ENCODE measurements around the gene CCDC149. TPM values are rescaled to one million over a fixed set of nuclear protein-coding genes. Genes with fewer than 3 reads are reported as not detected.

CCDC149 gene
- total and polyA plus RNA-seq, 9 of the 15 experiments (the other 6 are each of a cell fraction or from before 2014, with no cell fraction given): 0.04 to 0.18 TPM; not detected in 7

DNA sequence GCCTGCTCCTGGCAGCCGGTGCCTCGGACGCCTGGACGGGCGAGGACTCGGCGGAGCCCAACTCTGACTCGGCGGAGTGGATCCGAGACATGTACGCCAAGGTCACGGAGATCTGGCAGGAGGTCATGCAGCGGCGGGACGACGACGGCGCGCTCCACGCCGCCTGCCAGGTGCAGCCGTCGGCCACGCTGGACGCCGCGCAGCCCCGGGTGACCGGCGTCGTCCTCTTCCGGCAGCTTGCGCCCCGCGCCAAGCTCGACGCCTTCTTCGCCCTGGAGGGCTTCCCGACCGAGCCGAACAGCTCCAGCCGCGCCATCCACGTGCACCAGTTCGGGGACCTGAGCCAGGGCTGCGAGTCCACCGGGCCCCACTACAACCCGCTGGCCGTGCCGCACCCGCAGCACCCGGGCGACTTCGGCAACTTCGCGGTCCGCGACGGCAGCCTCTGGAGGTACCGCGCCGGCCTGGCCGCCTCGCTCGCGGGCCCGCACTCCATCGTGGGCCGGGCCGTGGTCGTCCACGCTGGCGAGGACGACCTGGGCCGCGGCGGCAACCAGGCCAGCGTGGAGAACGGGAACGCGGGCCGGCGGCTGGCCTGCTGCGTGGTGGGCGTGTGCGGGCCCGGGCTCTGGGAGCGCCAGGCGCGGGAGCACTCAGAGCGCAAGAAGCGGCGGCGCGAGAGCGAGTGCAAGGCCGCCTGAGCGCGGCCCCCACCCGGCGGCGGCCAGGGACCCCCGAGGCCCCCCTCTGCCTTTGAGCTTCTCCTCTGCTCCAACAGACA, 113.1 kb downstream of the CCDC149 start:
- ChIA-PET CTCF (ENCODE audit: low intra/inter-chr PET ratio) (no interaction called here), POLR2A (no interaction called here)
- Histone ChIP-seq H3K4me1 (replicated peaks in 1 of 2; ENCODE audit: control insufficient read depth in 2 of 2, insufficient read depth in 2 of 2, low read length in 2 of 2) (peaks cover 13 to 17% of the 10 kb centered on the region in 2 experiments; a peak in 4 of 5 replicates), H3K9me1 (ENCODE audit: control insufficient read depth, insufficient read depth, low read length) (no peaks in the 10 kb centered on the region), H2AFZ (ENCODE audit: low read depth, low read length) (no peak overlapping the region), H3K9me3 (replicated peaks; ENCODE audit: control insufficient read depth, insufficient read depth, low read depth, low read length) (no peaks in the 10 kb centered on the region), H4K20me1 (replicated peaks; ENCODE audit: control insufficient read depth, insufficient read depth, low read length) (no peaks in the 10 kb centered on the region; the same call in 1 of the 2 replicates), H3K9ac (ENCODE audit: insufficient read depth in 1 of 2, low read depth in 2 of 2, low read length in 2 of 2) (no peak overlapping the region), H3K36me3 (ENCODE audit: control insufficient read depth, insufficient read depth, low read length) (no peaks in the 10 kb centered on the region), H3K27me3 (ENCODE audit: control insufficient read depth in 2 of 2, insufficient read depth in 2 of 2, low read length in 2 of 2) (peaks cover 4 to 35% of the 10 kb centered on the region in 2 experiments; a peak in 4 of 5 replicates), H3K4me2 (ENCODE audit: insufficient read depth, low read length) (no peak overlapping the region), H3K4me3 (no peak overlapping the region), H3K27ac (ENCODE audit: extremely low read depth, low read depth, low read length) (no peak overlapping the region), H3K79me2 (ENCODE audit: control insufficient read depth, insufficient read depth, low read length) (no peaks in the 10 kb centered on the region)
- intact Hi-C loops (cut with micrococcal nuclease) (no loop called here), in situ Hi-C loops (cut with MboI) (no loop called here)
- no peak for DNase-seq (ENCODE audit: extremely low read depth in 1 of 4, low spot score in 3 of 4)
- TF ChIP-seq, protein P1, sequence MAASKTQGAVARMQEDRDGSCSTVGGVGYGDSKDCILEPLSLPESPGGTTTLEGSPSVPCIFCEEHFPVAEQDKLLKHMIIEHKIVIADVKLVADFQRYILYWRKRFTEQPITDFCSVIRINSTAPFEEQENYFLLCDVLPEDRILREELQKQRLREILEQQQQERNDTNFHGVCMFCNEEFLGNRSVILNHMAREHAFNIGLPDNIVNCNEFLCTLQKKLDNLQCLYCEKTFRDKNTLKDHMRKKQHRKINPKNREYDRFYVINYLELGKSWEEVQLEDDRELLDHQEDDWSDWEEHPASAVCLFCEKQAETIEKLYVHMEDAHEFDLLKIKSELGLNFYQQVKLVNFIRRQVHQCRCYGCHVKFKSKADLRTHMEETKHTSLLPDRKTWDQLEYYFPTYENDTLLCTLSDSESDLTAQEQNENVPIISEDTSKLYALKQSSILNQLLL (CRISPR knock-in tag; IDR thresholded peaks at IDR 0.05; ENCODE audit: borderline replicate concordance): no peak
- no peak for FAIRE-seq
- WGBS (ENCODE audit: insufficient coverage, low coverage, missing lambda C conversion rate): 21% methylated on average over 64 of the region's 103 CpGs
- ATAC-seq: no peak
- no TSS peak for BruUV-seq (replicated peaks)

DNA sequence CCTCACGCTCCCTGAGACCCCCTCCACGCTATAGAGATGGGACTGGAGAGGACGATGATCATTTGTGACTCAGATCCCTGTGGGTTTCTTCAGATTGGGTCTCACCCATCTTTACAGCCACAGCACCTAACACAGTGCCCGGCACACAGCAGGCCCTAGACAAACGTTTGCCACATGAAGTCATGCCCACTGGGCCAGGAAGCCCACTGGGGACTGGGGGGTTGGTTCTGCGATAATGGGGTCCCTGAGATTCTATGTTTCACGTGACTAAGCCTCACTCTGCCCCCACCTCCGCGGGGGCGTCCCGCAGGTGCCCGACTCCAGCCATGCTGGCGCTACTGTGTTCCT, 113.7 kb downstream of the CCDC149 start:
- intact Hi-C loops (cut with micrococcal nuclease): no loop called here
- WGBS (ENCODE audit: insufficient coverage, low coverage, missing lambda C conversion rate): 8% methylated on average over 9 of the region's 13 CpGs
- TF ChIP-seq, protein P2, sequence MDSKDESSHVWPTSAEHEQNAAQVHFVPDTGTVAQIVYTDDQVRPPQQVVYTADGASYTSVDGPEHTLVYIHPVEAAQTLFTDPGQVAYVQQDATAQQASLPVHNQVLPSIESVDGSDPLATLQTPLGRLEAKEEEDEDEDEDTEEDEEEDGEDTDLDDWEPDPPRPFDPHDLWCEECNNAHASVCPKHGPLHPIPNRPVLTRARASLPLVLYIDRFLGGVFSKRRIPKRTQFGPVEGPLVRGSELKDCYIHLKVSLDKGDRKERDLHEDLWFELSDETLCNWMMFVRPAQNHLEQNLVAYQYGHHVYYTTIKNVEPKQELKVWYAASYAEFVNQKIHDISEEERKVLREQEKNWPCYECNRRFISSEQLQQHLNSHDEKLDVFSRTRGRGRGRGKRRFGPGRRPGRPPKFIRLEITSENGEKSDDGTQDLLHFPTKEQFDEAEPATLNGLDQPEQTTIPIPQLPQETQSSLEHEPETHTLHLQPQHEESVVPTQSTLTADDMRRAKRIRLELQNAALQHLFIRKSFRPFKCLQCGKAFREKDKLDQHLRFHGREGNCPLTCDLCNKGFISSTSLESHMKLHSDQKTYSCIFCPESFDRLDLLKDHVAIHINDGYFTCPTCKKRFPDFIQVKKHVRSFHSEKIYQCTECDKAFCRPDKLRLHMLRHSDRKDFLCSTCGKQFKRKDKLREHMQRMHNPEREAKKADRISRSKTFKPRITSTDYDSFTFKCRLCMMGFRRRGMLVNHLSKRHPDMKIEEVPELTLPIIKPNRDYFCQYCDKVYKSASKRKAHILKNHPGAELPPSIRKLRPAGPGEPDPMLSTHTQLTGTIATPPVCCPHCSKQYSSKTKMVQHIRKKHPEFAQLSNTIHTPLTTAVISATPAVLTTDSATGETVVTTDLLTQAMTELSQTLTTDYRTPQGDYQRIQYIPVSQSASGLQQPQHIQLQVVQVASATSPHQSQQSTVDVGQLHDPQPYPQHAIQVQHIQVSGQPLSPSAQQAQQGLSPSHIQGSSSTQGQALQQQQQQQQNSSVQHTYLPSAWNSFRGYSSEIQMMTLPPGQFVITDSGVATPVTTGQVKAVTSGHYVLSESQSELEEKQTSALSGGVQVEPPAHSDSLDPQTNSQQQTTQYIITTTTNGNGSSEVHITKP (IDR thresholded peaks at IDR 0.05; ENCODE audit: partially characterized antibody): no peak
- TF ChIP-seq ELF4 (CRISPR knock-in tag; IDR thresholded peaks at IDR 0.05) (no peak), TCF7L2 (IDR thresholded peaks at IDR 0.05; ENCODE audit: low read depth, low read length) (no peak), CBX5 (IDR thresholded peaks at IDR 0.05; ENCODE audit: borderline replicate concordance, low read depth) (no peak), RFX1 (IDR thresholded peaks at IDR 0.05) (no peak), SLC30A9 (CRISPR knock-in tag; IDR thresholded peaks at IDR 0.05) (no peak), SMC3 (conservative IDR thresholded peaks at IDR 0.05; ENCODE audit: insufficient read depth, low read depth, low read length) (no peak), ETS2 (tag; IDR thresholded peaks at IDR 0.05; ENCODE audit: borderline replicate concordance, poor library complexity, severe bottlenecking) (no peak), HMG20B (CRISPR knock-in tag; IDR thresholded peaks at IDR 0.05) (no peak)

More for the DNA sequence above, 113.7 kb downstream of the CCDC149 start:
- H3K27ac ChIP-seq (ENCODE audit: extremely low read depth, low read depth, low read length): no peak overlapping the region
- BruUV-seq (replicated peaks): no TSS peak
- DNase-seq (ENCODE audit: extremely low read depth in 1 of 4, low spot score in 3 of 4): no peak
- ChIA-PET POLR2A (no interaction called here), CTCF (ENCODE audit: low intra/inter-chr PET ratio) (no interaction called here)
- no peaks in the 10 kb centered on the region; the same call in 1 of the 2 replicates for H4K20me1 ChIP-seq (replicated peaks; ENCODE audit: control insufficient read depth, insufficient read depth, low read length)
- no peak overlapping the region for H2AFZ ChIP-seq (ENCODE audit: low read depth, low read length)
- in situ Hi-C loops (cut with MboI): no loop called here
- ATAC-seq: no peak
- H3K36me3 ChIP-seq (ENCODE audit: control insufficient read depth, insufficient read depth, low read length): no peaks in the 10 kb centered on the region
- H3K79me2 ChIP-seq (ENCODE audit: control insufficient read depth, insufficient read depth, low read length): no peaks in the 10 kb centered on the region
- H3K4me1 ChIP-seq (replicated peaks in 1 of 2; ENCODE audit: control insufficient read depth in 2 of 2, insufficient read depth in 2 of 2, low read length in 2 of 2): peaks cover 17% of the 10 kb centered on the region in 2 experiments; a peak in 4 of 5 replicates
- H3K4me2 ChIP-seq (ENCODE audit: insufficient read depth, low read length): no peak overlapping the region
- no peak for FAIRE-seq
- H3K9ac ChIP-seq (ENCODE audit: insufficient read depth in 1 of 2, low read depth in 2 of 2, low read length in 2 of 2): no peak overlapping the region
- H3K4me3 ChIP-seq: no peak overlapping the region
- H3K27me3 ChIP-seq (ENCODE audit: control insufficient read depth in 2 of 2, insufficient read depth in 2 of 2, low read length in 2 of 2): peaks cover 6 to 41% of the 10 kb centered on the region in 2 experiments
- H3K9me1 ChIP-seq (ENCODE audit: control insufficient read depth, insufficient read depth, low read length): no peaks in the 10 kb centered on the region
- no peaks in the 10 kb centered on the region for H3K9me3 ChIP-seq (replicated peaks; ENCODE audit: control insufficient read depth, insufficient read depth, low read depth, low read length)
